DND-41 (cell line): ENCODE measurements around the gene C13orf42.

Experiments
- ATAC-seq: fragments of 200-7000 bp; cut with Tn5 transposase; 3 replicates; pipeline ENCODE4 v1.9.1; 2021; ENCODE audit warnings: low read depth; ENCODE audit not compliant: insufficient read depth
- DNase-seq: peaks from one replicate; pipeline ENCODE4 v3.0.0-alpha.2; 2020
- H2AFZ ChIP-seq: 2 replicates; pipeline ENCODE4 v1.6.0; 2012; ENCODE audit warnings: low read depth, low read length
- H3K27ac ChIP-seq: 2 replicates; pipeline ENCODE4 v1.5.1; 2012; ENCODE audit warnings: low read length, inconsistent platforms
- H3K27me3 ChIP-seq: fragments of 200-600 bp; sonication (generic); 2 replicates; pipeline ENCODE4 v1.6.0; 2012; ENCODE audit warnings: low read length, mild to moderate bottlenecking, inconsistent platforms; ENCODE audit not compliant: insufficient read depth, poor library complexity
- H3K36me3 ChIP-seq: 2 replicates; pipeline ENCODE4 v1.5.1; 2012; ENCODE audit warnings: low read length, inconsistent platforms; ENCODE audit not compliant: insufficient read depth
- H3K4me1 ChIP-seq: 2 replicates; pipeline ENCODE4 v1.5.1; 2012; ENCODE audit warnings: mild to moderate bottlenecking, low read length; ENCODE audit not compliant: insufficient read depth
- H3K4me2 ChIP-seq: 2 replicates; pipeline ENCODE4 v1.6.0; 2012; ENCODE audit warnings: mild to moderate bottlenecking, moderate library complexity, low read length, inconsistent platforms; ENCODE audit not compliant: insufficient read depth
- H3K4me3 ChIP-seq, 2 experiments: fragments of 200-600 bp in 1 of 2; shearing (Covaris generic) in 1 of 2; 2 replicates each; pipeline ENCODE4 v1.5.1; 2012 to 2016; ENCODE audit warnings: inconsistent platforms in 2 of 2, low read length in 2 of 2, mild to moderate bottlenecking in 2 of 2, low read depth in 1 of 2, moderate library complexity in 1 of 2
- H3K79me2 ChIP-seq: 2 replicates; pipeline ENCODE4 v1.6.0; 2012; ENCODE audit warnings: low read length, inconsistent platforms; ENCODE audit not compliant: insufficient read depth
- H3K9ac ChIP-seq: 2 replicates; pipeline ENCODE4 v1.6.0; 2012; ENCODE audit warnings: low read depth, mild to moderate bottlenecking, inconsistent platforms, low read length, moderate library complexity
- H3K9me3 ChIP-seq: 2 replicates; pipeline ENCODE4 v1.5.1; 2012; ENCODE audit warnings: low read length, moderate library complexity, mild to moderate bottlenecking, inconsistent platforms; ENCODE audit not compliant: insufficient read depth, severe bottlenecking
- H4K20me1 ChIP-seq: 2 replicates; pipeline ENCODE4 v1.6.0; 2012; ENCODE audit warnings: low read length; ENCODE audit not compliant: insufficient read depth
- EZH2 ChIP-seq: IDR thresholded peaks from 3 replicates; pipeline ENCODE4 v1.6.1; 2012; ENCODE audit warnings: borderline replicate concordance, low read depth, mild to moderate bottlenecking, moderate library complexity, low read length, inconsistent platforms; ENCODE audit not compliant: severe bottlenecking
- TF ChIP-seq, protein P1 (sequence below): IDR thresholded peaks from 2 replicates; pipeline ENCODE4 v1.5.1; 2012; ENCODE audit warnings: borderline replicate concordance, low read length, moderate library complexity, mild to moderate bottlenecking; ENCODE audit not compliant: poor library complexity, severe bottlenecking; ENCODE audit errors: extremely low read depth

The C13orf42 gene

DNA sequence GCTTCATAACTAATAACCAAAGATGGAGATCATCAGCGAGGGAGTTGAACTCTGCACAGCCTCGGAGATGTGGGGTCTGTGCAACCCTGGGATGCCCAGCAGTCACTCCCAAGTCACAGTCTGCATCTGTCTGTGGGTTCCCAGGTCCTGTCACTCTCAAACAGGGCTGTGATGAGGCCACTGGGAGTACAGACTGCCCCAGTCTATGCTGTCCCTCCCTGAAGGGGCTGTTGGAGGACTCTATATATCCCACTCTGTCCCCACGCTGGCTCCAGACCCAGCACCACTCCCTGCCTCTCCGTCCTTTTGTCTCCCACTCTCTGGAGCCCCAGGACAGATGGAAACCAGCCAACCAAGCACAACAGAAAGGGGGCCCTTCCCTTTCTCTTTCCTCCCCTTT, 26.2 kb upstream of the C13orf42 start:
- no peaks in the 10 kb centered on the region for H3K4me1 ChIP-seq
- H3K9ac ChIP-seq, result no peak overlapping the region
- H3K4me3 ChIP-seq, result no peak overlapping the region
- DNase-seq (no peak), ATAC-seq (no peak)
- H3K27me3 ChIP-seq, result no peaks in the 10 kb centered on the region
- no peak overlapping the region for H2AFZ ChIP-seq
- H3K27ac ChIP-seq, result no peak overlapping the region
- H4K20me1 ChIP-seq, result no peaks in the 10 kb centered on the region
- H3K4me2 ChIP-seq, result no peak overlapping the region
- TF ChIP-seq, protein P1, sequence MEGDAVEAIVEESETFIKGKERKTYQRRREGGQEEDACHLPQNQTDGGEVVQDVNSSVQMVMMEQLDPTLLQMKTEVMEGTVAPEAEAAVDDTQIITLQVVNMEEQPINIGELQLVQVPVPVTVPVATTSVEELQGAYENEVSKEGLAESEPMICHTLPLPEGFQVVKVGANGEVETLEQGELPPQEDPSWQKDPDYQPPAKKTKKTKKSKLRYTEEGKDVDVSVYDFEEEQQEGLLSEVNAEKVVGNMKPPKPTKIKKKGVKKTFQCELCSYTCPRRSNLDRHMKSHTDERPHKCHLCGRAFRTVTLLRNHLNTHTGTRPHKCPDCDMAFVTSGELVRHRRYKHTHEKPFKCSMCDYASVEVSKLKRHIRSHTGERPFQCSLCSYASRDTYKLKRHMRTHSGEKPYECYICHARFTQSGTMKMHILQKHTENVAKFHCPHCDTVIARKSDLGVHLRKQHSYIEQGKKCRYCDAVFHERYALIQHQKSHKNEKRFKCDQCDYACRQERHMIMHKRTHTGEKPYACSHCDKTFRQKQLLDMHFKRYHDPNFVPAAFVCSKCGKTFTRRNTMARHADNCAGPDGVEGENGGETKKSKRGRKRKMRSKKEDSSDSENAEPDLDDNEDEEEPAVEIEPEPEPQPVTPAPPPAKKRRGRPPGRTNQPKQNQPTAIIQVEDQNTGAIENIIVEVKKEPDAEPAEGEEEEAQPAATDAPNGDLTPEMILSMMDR, result no peak
- no peak for TF ChIP-seq EZH2
- no peaks in the 10 kb centered on the region for H3K36me3 ChIP-seq
- no peaks in the 10 kb centered on the region for H3K9me3 ChIP-seq
- no peaks in the 10 kb centered on the region for H3K79me2 ChIP-seq

DNA sequence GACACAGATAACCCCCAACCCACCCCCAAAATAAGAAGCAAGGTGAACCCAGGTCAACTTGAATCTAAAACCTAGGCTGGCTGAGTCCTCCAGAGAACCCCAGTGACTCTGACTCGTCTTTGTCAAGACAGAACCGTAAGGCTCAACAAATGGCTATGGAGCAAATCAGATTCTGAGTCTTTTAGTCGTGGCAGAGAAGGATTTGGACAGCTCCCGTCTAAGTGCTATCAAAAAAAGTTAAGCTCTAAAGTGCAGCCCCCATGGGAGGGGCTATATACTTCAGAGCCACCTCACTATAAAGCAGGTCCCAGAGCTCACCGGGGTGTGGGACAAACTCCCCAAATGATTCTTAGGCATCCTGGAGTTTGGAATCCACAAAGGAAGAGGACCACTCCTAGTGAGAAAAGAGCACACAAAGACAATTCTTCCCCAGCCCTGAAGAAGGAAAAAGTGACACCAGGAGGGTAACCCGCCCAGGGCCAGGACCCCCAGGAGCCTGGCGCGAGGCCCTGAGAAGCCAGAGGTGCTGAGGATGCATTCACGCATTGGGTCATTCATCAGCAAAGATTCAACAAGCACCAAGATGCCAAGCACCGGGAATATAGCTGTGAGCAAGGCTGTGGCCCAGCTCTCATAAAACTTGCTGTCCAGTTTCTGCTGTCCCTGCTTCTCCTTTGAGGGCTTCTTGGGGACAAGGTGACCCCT, 25.4 kb upstream of the C13orf42 start:
- ATAC-seq (no peak), DNase-seq (no peak)
- no peak for TF ChIP-seq EZH2
- TF ChIP-seq, protein P1, result no peak

DNA sequence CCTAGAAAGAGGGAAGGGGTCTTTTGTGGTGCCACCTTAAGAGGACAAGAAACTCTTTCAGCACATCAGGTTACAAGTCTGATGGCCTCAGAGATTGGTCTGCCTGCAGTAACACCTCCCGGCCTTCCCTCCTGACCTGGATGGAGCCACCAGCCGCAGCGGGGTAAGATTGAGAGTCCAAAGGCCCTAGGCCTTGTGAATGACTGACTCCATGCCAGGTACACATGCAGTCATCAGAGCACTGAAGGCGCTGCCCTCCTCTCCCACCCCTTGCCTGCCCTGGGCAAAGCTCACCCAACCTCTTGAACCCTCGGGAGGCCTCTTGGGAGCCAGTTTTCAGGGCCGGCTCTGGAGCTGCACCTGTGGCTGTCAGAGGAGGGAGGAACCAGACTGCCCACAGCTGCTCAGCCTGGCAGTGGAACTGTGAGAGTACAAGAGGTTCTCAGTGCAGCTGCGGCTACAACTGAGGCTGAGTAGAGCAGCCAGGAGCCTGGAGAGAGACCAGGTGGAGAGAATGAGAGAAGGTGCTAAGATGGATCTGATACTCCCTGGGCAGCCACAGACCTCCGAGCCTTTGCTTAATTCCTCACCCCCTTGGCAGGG, 23.8 kb upstream of the C13orf42 start:
- Histone ChIP-seq H3K9me3 (peaks cover 15% of the 10 kb centered on the region), H3K4me3 (no peak overlapping the region), H2AFZ (no peak overlapping the region), H3K27ac (no peak overlapping the region), H3K27me3 (no peaks in the 10 kb centered on the region), H4K20me1 (no peaks in the 10 kb centered on the region), H3K9ac (no peak overlapping the region), H3K79me2 (no peaks in the 10 kb centered on the region), H3K36me3 (no peaks in the 10 kb centered on the region), H3K4me2 (no peak overlapping the region), H3K4me1 (no peaks in the 10 kb centered on the region)
- ATAC-seq (no peak), DNase-seq (no peak)
- TF ChIP-seq, protein P1, result no peak
- no peak for TF ChIP-seq EZH2

More for the DNA sequence above, 25.4 kb upstream of the C13orf42 start:
- Histone ChIP-seq H3K36me3 (no peaks in the 10 kb centered on the region), H2AFZ (no peak overlapping the region), H3K9ac (no peak overlapping the region), H3K4me3 (no peak overlapping the region), H3K9me3 (peaks cover under 1% of the 10 kb centered on the region), H3K79me2 (no peaks in the 10 kb centered on the region), H4K20me1 (no peaks in the 10 kb centered on the region), H3K4me1 (no peaks in the 10 kb centered on the region), H3K4me2 (no peak overlapping the region), H3K27me3 (no peaks in the 10 kb centered on the region), H3K27ac (no peak overlapping the region)
